Hippocampal formation (tissue), 2 donors: ENCODE data around the gene PTPA.

Experiments used
- DNase-seq, 2 donors: peaks; one replicate each; lab custom pipeline; 2025; lab: John Stamatoyannopoulos, UW

PTPA gene

GRCh38 chr9:129137292-129138143 lies 26.3 kb downstream of the PTPA start:
- DNase-seq: no peak

DNA sequence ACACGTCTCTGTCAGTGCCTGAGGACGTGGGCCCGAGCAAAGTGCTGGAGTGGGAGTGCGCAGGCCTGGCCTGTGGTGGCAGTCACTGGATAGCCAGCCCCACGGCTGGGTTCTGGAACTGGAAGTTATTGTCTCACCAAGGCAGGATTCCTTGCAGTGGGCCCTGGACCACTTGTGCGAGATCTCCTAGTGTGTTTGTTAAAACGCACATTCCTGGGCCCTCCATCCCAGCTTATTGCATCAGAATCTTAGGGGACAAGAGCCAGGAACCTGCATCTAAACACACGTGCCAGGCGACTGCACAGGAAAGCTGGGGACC lies 26.9 kb downstream of the PTPA start:
- DNase-seq: no peak

DNA sequence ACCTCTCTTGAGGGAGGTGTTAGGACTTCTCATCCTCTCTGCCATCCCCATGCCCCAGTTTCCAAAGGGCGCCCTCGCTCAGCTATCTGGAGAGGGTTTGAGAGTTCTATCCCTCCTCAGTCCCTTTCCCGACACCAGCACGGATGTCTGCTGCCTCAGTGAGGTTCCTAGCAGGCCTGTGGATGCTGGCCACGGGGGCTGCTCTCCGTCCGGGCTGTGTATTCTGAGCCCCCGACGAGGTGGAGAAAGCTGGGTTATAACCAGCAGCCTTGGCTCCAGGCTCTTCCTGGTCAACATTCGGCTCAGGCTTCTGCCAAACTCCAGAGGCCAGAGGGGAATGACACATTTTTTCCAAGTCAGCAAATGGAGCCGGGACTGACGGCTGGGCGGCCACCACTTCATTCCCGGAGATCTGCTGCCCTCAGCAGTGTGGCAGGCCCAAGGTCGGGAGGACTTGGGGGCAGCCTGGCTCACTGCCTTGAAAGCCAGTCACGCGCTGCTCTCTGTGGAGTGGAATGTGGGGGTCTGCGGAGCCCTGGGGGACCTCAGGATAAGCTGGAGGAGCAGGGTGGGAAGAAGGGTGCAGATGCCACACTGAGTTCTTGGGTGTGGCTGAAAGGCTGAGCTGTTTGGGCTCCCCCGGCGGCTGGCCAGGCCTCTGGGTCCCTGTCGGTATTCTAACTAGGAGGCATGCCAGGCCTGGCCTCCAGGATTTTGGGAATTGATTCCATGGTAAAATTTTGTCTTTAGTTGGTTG lies 27.4 kb downstream of the PTPA start:
- no peak for DNase-seq

DNA sequence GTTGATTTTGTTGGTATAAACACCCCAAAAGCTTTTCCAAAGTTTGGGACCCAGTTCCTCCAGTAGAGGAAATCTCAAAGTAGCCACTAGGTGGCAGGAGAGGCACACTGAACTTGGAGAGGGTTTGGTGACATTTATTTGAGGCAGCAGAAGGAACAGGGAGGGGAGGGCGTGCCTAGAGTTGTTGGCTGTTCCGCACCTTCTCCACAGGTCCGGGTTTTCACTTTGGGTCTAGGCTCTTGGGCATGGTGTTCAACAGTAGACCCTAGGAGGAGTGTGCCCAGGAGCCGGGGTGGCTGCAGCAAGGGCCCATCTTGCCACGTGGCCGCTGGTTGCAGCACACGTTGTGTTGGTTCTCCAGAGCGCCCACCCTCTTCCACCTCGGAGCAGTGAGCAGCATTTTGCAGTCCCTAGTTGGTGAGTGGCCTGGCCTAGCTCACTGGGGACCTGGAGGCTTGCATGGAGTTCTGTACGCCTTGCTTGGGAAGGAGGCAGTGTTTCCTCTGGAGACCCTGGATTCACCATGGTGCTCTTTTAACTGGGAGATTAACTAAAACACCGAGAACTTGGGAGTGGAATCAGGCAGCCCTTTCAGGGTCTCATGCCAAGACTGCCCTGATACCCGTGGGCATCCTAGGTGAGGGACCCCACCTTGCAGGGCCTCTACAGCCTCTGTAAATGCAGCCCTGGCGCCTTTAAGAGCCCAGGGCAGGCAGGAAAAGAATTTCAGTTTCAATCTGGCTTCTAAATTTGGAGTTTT lies 28.2 kb downstream of the PTPA start:
- peak; percentile 70 to 87 for DNase-seq

GRCh38 chr9:129139993-129140396 lies 28.8 kb downstream of the PTPA start:
- peak; percentile 86 to 91 for DNase-seq

- DNase-seq: peak in 1 of 2 donors; percentile 63
Observed at GRCh38 chr9:129140397-129141065, 29.3 kb downstream of the PTPA start.

GRCh38 chr9:129141066-129142041 lies 30.1 kb downstream of the PTPA start:
- peak; percentile 11 to 19 for DNase-seq

DNA sequence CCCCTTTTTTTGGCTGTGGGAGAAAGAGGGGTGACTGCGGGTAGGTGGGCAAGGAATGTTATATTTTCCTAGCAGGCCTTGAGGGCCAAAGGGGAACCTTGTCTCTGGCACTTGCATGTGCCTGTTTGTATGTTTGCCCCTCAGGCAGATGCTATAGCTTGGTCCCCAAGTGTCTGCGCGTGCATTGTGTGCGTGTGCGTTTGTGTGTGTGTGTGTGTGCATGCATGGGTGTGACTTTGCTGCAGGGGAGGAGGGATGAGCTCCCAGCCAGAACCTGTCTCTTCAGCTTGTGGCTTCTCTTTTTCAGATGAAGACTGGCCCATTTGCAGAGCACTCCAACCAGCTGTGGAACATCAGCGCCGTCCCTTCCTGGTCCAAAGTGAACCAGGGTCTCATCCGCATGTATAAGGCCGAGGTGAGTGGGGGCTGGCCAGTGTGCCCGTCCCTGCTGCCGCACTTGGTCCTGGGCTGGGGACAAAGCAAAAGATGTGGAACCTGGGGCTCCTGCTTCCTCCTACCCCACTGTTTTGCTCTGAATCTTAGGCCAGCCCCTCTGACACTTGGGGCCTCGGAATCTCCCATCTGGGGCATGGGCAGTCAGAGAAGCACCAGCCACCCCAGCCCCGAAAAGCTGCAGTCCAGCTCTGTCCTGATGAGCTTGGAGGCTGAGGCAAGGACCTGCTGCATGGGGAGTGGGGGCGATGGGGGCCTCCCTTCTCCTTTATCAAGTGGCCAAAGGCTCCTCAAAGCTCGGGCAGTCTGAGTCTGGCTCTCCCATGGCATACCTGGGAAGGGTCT lies 31.1 kb downstream of the PTPA start:
- DNase-seq: no peak

- peak; percentile 48 to 56 for DNase-seq
Observed at GRCh38 chr9:129143031-129143927, 32.1 kb downstream of the PTPA start.

DNA sequence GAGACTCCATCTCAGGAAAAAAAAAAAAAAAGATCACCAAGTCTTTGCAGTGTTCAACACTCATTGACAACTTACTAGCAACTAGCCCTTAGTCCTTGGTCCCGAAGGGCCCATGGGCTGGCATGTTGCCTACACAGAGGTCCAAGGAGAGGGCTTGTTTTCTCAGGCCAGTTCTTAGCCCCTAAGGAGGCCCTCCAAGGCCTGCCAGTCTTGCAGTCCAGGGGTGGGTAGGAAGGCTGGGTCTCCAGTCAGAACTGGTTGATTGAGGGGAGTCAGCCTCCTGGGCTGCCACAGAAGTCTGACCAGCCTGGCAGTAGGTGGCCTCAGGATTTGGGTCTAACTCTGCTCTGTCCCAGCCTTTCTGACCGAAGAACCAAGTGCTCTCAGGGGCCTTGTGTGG lies 34.1 kb downstream of the PTPA start:
- DNase-seq: no peak

DNA sequence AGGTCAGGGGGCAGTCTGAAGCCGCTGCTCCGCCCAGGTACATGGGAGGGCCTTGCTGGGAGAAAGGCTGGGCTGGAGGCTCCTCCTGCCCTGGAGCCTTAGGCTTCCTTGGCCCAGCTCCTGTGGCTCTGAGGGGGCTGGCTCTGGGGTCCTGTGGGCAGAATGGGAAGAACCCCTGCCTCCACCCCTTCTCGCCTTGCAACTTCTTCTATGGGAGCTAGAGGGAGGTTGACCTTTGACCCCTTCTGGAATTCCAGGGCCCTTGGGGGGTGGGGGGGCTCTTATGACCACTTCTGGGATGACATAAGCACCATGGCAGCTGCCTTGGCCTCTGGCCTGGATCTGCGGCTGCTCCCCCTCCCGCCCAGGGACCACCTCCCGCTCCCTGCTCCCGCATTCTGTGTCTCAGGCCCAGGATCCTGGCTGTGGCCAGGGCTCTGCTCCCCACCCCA lies 34.7 kb downstream of the PTPA start:
- DNase-seq: no peak

GRCh38 chr9:129146441-129146941 lies 35.3 kb downstream of the PTPA start:
- peak in 1 of 2 donors; percentile 21 for DNase-seq

DNA sequence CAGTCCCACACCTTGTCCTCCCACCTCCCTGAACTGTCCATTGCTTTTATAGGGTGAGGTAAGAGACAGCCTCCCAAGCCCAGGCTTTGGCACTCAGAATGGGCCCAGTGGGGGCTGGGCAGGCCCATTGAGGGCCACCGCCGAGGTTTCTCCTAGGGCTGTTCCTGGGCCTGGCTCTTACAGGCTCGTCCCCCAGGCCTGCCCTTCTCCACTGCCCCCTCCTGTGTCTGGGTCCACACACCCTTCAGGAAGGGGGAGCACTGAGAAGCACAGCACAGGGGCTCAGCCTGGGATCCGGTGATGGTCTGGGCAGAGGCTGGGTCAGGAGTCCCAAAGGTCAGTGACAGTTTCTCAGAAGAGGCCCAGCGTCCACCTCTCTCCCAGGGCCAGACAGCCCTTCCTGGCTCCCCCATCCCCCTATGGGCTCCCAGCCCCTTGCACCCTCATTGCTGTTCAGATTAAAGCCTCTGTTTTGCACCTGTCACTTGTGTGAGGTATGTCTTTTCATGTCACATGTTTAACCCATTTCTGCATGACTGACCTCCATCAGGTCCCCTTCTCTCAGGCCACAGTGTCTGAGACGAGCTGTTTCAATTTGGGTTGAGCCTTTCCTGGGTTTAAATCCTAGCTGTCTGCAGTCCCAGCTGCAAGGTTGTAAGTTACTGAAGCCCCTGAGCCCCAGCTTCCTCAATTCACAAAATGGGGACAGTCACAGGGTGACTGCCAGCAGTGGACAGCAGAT lies 37.4 kb downstream of the PTPA start:
- DNase-seq: no peak

- no peak for DNase-seq
Observed at GRCh38 chr9:129149442-129149841, 38.2 kb downstream of the PTPA start.

- DNase-seq: no peak
Observed at GRCh38 chr9:129150122-129150521, 38.9 kb downstream of the PTPA start.

DNA sequence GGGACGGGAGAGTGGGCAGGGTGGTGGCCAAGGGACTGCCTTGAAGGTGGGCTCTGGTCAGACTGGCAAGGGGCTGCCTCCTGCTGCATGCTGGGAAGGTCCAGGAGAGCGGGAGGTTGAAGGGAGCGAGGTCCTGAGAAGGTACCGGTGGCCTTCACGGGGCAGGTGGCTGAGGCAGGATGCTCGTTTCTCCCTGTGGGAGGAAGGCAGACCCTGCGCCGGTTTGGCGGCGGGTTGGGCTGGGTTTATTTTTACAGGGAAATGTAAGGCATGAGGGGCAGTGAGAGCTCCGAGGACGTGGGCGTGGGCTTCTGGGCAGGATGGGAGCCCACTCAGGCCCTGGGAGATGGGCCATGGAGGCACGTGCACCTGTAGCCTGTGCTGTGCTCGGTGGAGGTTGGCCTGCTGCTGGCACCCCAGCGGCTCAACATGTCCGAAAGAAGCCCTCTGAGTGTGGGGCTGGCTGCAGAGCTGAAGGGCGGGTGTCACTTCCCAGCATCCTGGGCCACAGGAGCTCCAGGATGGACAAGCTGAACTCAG lies 39.5 kb downstream of the PTPA start:
- DNase-seq: no peak

GRCh38 chr9:129151469-129151868 lies 40.3 kb downstream of the PTPA start:
- no peak for DNase-seq
